HepG2 (cell line): ENCODE data around the gene PTH1R. TPM values are rescaled to one million over a fixed set of nuclear protein-coding genes. Genes with fewer than 3 reads are reported as not detected.

Experiments
- ATAC-seq: fragments of 200-7000 bp; cut with Tn5 transposase; 3 replicates; pipeline ENCODE4 v1.9.1; 2020; ENCODE audit warnings: mild to moderate bottlenecking, moderate library complexity
- BruUV-seq: library from RNA; stranded (reverse); fragments of 400-500 nt; replicated peaks from 2 replicates; lab custom pipeline; 2021; lab: Mats Ljungman, UMichigan
- CTCF ChIA-PET: fragments of 300-600 bp; formaldehyde crosslinking; extraction: SDS; loops from one replicate; lab custom pipeline; 2021; ENCODE audit warnings: low total read pairs, inconsistent platforms, low intra/inter-chr PET ratio; lab: Yijun Ruan, JAX
- POLR2A ChIA-PET: fragments of 350-600 bp; sonication (Branson Sonifier 250); formaldehyde crosslinking; loops from one replicate; lab custom pipeline; 2020; ENCODE audit warnings: antibody characterized with exemption, inconsistent platforms; lab: Yijun Ruan, JAX
- DNase-seq: peaks from one replicate; pipeline ENCODE4 v3.0.0-alpha.2; 2015; ENCODE audit warnings: low spot score
- FAIRE-seq: peaks from 3 replicates; lab custom pipeline; 2011; peaks lifted over from hg19 to GRCh38; lab: Jason Lieb, UNC
- H2AFZ ChIP-seq: one replicate; pipeline ENCODE4 v1.6.1; 2011; ENCODE audit warnings: low read length, inconsistent platforms
- H3K27ac ChIP-seq: fragments of 300-600 bp; 3 replicates; pipeline ENCODE4 v1.8.0; 2011; ENCODE audit warnings: mixed run types, mild to moderate bottlenecking, mixed read lengths, low read length, inconsistent platforms; ENCODE audit not compliant: insufficient read depth; ENCODE audit errors: extremely low read length
- H3K27me3 ChIP-seq, 2 experiments: fragments of 200-600 bp in 1 of 2; 2 replicates in 1 of 2; 3 replicates in 1 of 2; pipeline versions ENCODE4 v1.6.0 to v1.8.0; 2011; ENCODE audit warnings: low read length in 2 of 2, mild to moderate bottlenecking in 2 of 2, moderate library complexity in 2 of 2, inconsistent platforms in 1 of 2; ENCODE audit not compliant: insufficient read depth in 2 of 2, control insufficient read depth in 1 of 2
- H3K36me3 ChIP-seq, 2 experiments: fragments of 200-600 bp in 1 of 2; replicated peaks in 1 of 2; 2 replicates in 1 of 2; 3 replicates in 1 of 2; pipeline versions ENCODE4 v1.5.1 to v1.8.0; 2011; ENCODE audit warnings: low read length in 2 of 2, inconsistent platforms in 1 of 2; ENCODE audit not compliant: insufficient read depth in 2 of 2, control insufficient read depth in 1 of 2
- H3K4me1 ChIP-seq: 2 replicates; pipeline ENCODE4 v1.5.1; 2012; ENCODE audit warnings: low read length, inconsistent platforms; ENCODE audit not compliant: insufficient read depth
- H3K4me2 ChIP-seq: 2 replicates; pipeline ENCODE4 v1.6.0; 2011; ENCODE audit warnings: low read depth, low read length, inconsistent platforms
- H3K4me3 ChIP-seq, 3 experiments: fragments of 200-600 bp in 1 of 3; sonication (generic), shearing (Covaris generic) in 1 of 3; replicated peaks in 1 of 3; 2 replicates each; pipeline ENCODE4 v1.5.1; 2011 to 2016; ENCODE audit warnings: low read length in 3 of 3, inconsistent platforms in 2 of 3, low read depth in 2 of 3, mild to moderate bottlenecking in 2 of 3, control low read depth in 1 of 3, mixed read lengths in 1 of 3; ENCODE audit not compliant: insufficient read depth in 1 of 3
- H3K79me2 ChIP-seq: one replicate; pipeline ENCODE4 v1.6.1; 2011; ENCODE audit warnings: low read length, inconsistent platforms; ENCODE audit not compliant: insufficient read depth
- H3K9ac ChIP-seq: 2 replicates; pipeline ENCODE4 v1.6.0; 2011; ENCODE audit warnings: mild to moderate bottlenecking, low read depth, low read length, inconsistent platforms; ENCODE audit not compliant: insufficient read depth
- H3K9me3 ChIP-seq: 2 replicates; pipeline ENCODE4 v1.5.1; 2012; ENCODE audit warnings: mild to moderate bottlenecking, low read length
- H4K20me1 ChIP-seq: 2 replicates; pipeline ENCODE4 v1.6.0; 2011; ENCODE audit warnings: inconsistent platforms, mild to moderate bottlenecking, low read length, moderate library complexity; ENCODE audit not compliant: insufficient read depth
- EZH2 ChIP-seq: conservative IDR thresholded peaks from 2 replicates; pipeline ENCODE4 v1.6.1; 2012; ENCODE audit warnings: mild to moderate bottlenecking, low read depth, low read length, moderate library complexity
- HOXA9 ChIP-seq: sonication (generic); formaldehyde crosslinking; IDR thresholded peaks from 2 replicates; pipeline ENCODE4 v1.8.1; 2022; ENCODE audit warnings: missing genetic modification reagents, mild to moderate bottlenecking, moderate library complexity, borderline replicate concordance
- MAFF ChIP-seq: IDR thresholded peaks from 2 replicates; pipeline ENCODE4 v1.6.1; 2011; ENCODE audit warnings: low read depth, low read length, improper control_type of control experiment
- NCOA1 ChIP-seq: sonication (generic); formaldehyde crosslinking; IDR thresholded peaks from 2 replicates; pipeline ENCODE4 v1.9.0; 2021; ENCODE audit warnings: missing genetic modification reagents
- SETDB1 ChIP-seq: sonication (generic); formaldehyde crosslinking; IDR thresholded peaks from 2 replicates; pipeline ENCODE4 v1.5.1; 2020; ENCODE audit warnings: missing genetic modification reagents, mild to moderate bottlenecking, borderline replicate concordance
- SIX4 ChIP-seq: sonication (generic); formaldehyde crosslinking; IDR thresholded peaks from 2 replicates; pipeline ENCODE4 v1.4.0; 2020; ENCODE audit warnings: missing genetic modification reagents
- STAT5B ChIP-seq: sonication (generic); formaldehyde crosslinking; IDR thresholded peaks from 2 replicates; pipeline ENCODE4 v1.4.0; 2020; ENCODE audit warnings: missing genetic modification reagents
- SUZ12 ChIP-seq: fragments of 150-350 bp; IDR thresholded peaks from 2 replicates; pipeline ENCODE4 v1.6.1; 2014; ENCODE audit warnings: low read depth, low read length
- ZBTB1 ChIP-seq: sonication (generic); formaldehyde crosslinking; IDR thresholded peaks from 2 replicates; pipeline ENCODE4 v1.4.0; 2020; ENCODE audit warnings: missing genetic modification reagents, borderline replicate concordance
- ZNF251 ChIP-seq: sonication (generic); formaldehyde crosslinking; IDR thresholded peaks from 2 replicates; pipeline ENCODE4 v1.9.0; 2021; ENCODE audit warnings: mild to moderate bottlenecking, missing genetic modification reagents
- ZNF432 ChIP-seq: sonication (generic); formaldehyde crosslinking; IDR thresholded peaks from 2 replicates; pipeline ENCODE4 v1.5.0; 2020; ENCODE audit warnings: missing genetic modification reagents, mild to moderate bottlenecking, borderline replicate concordance
- ZNF501 ChIP-seq: sonication (generic); formaldehyde crosslinking; IDR thresholded peaks from 2 replicates; pipeline ENCODE4 v1.5.1; 2020; ENCODE audit warnings: mild to moderate bottlenecking, moderate library complexity, missing genetic modification reagents
- ZNF782 ChIP-seq: sonication (generic); formaldehyde crosslinking; IDR thresholded peaks from 2 replicates; pipeline ENCODE4 v1.4.0; 2020; ENCODE audit warnings: missing genetic modification reagents, mild to moderate bottlenecking, borderline replicate concordance
- ZSCAN12 ChIP-seq: sonication (generic); formaldehyde crosslinking; IDR thresholded peaks from 2 replicates; pipeline ENCODE4 v1.9.0; 2021; ENCODE audit warnings: mild to moderate bottlenecking, missing genetic modification reagents
- WGBS: methylation state at CpG from one replicate; pipeline ENCODE4 v1.1.6; 2017; ENCODE audit warnings: low lambda C conversion rate; 5-methylcytosine and 5-hydroxymethylcytosine counted together
- in situ Hi-C: cut with HindIII; loops from 2 replicates; pipeline ENCODE4 v1.10.0; 2017; ENCODE audit warnings: low pct_unique_long_range_greater_than_20kb; ENCODE audit not compliant: extremely low pct_ligation_motif_present
- intact Hi-C: fragments of 100-400 bp; cut with micrococcal nuclease; formaldehyde crosslinking; loops from one replicate; pipeline ENCODE4 v1.10.0; 2022; ENCODE audit not compliant: unreplicated experiment
- polyA plus RNA-seq, 8 experiments: library from polyadenylated mRNA; depleted of rRNA in 3 of 8; stranded (reverse) in 7 of 8; unstranded in 1 of 8; fragments of >200 nt; fragmentation: Illumina TruSeq in 4 of 8; extraction: Trizol in 4 of 8; gene quantifications; 2 replicates each; pipeline versions ENCODE4 v1.2.1 to v1.2.3, GENCODE V29; 2011 to 2016; ENCODE audit warnings: low read depth in 4 of 8, missing spikeins in 1 of 8, mixed read lengths in 1 of 8; ENCODE audit not compliant: insufficient read depth in 1 of 8
- total RNA-seq, 5 experiments: library from RNA; depleted of rRNA; stranded (reverse); fragments of >200 nt; fragmentation: Illumina TruSeq; extraction: Trizol; gene quantifications; 2 replicates each; pipeline ENCODE4 v1.2.3, GENCODE V29; 2016; ENCODE audit warnings: low read depth in 1 of 5
- TF ChIP-seq, protein P1 (sequence below): IDR thresholded peaks from 2 replicates; pipeline ENCODE4 v1.6.1; 2016; ENCODE audit warnings: low read depth, control low read depth
- TF ChIP-seq, protein P2 (sequence below): sonication (generic); formaldehyde crosslinking; IDR thresholded peaks from 2 replicates; pipeline ENCODE4 v1.4.0; 2020; ENCODE audit warnings: missing genetic modification reagents, borderline replicate concordance
- TF ChIP-seq, protein P3 (sequence below): sonication (generic); formaldehyde crosslinking; IDR thresholded peaks from 2 replicates; pipeline ENCODE4 v1.4.0; 2020; ENCODE audit warnings: mild to moderate bottlenecking, missing genetic modification reagents
- TF ChIP-seq, protein P4 (sequence below): sonication (generic); formaldehyde crosslinking; IDR thresholded peaks from 2 replicates; pipeline ENCODE4 v1.4.0; 2020; ENCODE audit warnings: missing genetic modification reagents

The PTH1R gene
- total and polyA plus RNA-seq, 2 of the 13 experiments (the other 11 are each of a cell fraction or from before 2014, with no cell fraction given) = not detected

DNA sequence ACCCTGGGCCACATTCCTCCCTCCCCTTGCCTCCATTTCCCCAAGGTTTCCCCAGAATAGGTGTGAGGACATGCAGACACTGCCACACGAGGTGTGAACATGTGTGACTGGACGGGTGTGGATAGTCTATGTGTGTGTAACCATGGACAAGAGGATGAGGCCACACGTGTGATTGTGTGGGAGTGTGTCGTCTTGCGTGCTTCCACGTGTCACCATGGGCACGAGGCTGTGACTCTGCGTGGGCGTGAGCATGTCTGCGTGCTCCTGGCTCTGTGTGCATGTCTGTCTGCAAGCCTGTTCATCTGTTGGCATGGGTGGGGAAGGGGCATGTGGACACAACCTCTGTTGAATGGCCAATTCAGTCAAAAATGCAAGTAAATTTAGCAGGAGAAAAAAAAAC is 8.1 kb upstream of the PTH1R start:
- ChIA-PET CTCF (no interaction called here), POLR2A (no interaction called here)
- Histone ChIP-seq H3K36me3 (no peaks in the 10 kb centered on the region), H4K20me1 (no peaks in the 10 kb centered on the region), H3K9ac (no peak overlapping the region), H3K4me3 (no peak overlapping the region), H3K27me3 (peaks cover 4 to 36% of the 10 kb centered on the region in 2 experiments; a peak in 4 of 5 replicates), H3K9me3 (no peaks in the 10 kb centered on the region), H3K27ac (no peak overlapping the region), H3K4me2 (peak overlapping the region; percentile 44; the same call in 1 of the 2 replicates), H3K4me1 (peaks cover 32% of the 10 kb centered on the region), H2AFZ (no peak overlapping the region), H3K79me2 (no peaks in the 10 kb centered on the region)
- intact Hi-C loops = no loop called here
- in situ Hi-C loops = loop anchor here (5.0 kb wide), 1 partner anchor 38 kb away; no protein-coding TSS in a partner anchor
- BruUV-seq = no TSS peak
- ATAC-seq = no peak
- FAIRE-seq = no peak
- DNase-seq = no peak
- 49% methylated on average over 9 of the region's 10 CpGs for WGBS
- TF ChIP-seq, protein P1, sequence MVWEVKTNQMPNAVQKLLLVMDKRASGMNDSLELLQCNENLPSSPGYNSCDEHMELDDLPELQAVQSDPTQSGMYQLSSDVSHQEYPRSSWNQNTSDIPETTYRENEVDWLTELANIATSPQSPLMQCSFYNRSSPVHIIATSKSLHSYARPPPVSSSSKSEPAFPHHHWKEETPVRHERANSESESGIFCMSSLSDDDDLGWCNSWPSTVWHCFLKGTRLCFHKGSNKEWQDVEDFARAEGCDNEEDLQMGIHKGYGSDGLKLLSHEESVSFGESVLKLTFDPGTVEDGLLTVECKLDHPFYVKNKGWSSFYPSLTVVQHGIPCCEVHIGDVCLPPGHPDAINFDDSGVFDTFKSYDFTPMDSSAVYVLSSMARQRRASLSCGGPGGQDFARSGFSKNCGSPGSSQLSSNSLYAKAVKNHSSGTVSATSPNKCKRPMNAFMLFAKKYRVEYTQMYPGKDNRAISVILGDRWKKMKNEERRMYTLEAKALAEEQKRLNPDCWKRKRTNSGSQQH (CRISPR knock-in tag) = no peak
- TF ChIP-seq, protein P2, sequence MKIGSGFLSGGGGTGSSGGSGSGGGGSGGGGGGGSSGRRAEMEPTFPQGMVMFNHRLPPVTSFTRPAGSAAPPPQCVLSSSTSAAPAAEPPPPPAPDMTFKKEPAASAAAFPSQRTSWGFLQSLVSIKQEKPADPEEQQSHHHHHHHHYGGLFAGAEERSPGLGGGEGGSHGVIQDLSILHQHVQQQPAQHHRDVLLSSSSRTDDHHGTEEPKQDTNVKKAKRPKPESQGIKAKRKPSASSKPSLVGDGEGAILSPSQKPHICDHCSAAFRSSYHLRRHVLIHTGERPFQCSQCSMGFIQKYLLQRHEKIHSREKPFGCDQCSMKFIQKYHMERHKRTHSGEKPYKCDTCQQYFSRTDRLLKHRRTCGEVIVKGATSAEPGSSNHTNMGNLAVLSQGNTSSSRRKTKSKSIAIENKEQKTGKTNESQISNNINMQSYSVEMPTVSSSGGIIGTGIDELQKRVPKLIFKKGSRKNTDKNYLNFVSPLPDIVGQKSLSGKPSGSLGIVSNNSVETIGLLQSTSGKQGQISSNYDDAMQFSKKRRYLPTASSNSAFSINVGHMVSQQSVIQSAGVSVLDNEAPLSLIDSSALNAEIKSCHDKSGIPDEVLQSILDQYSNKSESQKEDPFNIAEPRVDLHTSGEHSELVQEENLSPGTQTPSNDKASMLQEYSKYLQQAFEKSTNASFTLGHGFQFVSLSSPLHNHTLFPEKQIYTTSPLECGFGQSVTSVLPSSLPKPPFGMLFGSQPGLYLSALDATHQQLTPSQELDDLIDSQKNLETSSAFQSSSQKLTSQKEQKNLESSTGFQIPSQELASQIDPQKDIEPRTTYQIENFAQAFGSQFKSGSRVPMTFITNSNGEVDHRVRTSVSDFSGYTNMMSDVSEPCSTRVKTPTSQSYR (CRISPR knock-in tag) = no peak
- TF ChIP-seq, protein P3, sequence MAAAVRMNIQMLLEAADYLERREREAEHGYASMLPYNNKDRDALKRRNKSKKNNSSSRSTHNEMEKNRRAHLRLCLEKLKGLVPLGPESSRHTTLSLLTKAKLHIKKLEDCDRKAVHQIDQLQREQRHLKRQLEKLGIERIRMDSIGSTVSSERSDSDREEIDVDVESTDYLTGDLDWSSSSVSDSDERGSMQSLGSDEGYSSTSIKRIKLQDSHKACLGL (CRISPR knock-in tag) = no peak
- TF ChIP-seq SUZ12 (no peak), ZBTB1 (CRISPR knock-in tag) (no peak), NCOA1 (CRISPR knock-in tag) (no peak), ZNF432 (no peak), HOXA9 (CRISPR knock-in tag) (no peak), ZNF501 (CRISPR knock-in tag) (no peak), EZH2 (no peak), STAT5B (CRISPR knock-in tag) (no peak), ZNF782 (CRISPR knock-in tag) (peak; percentile 58; the same call in 1 of the 2 replicates), MAFF (no peak), ZSCAN12 (no peak), SIX4 (CRISPR knock-in tag) (no peak), SETDB1 (CRISPR knock-in tag) (no peak), ZNF251 (CRISPR knock-in tag) (0 out of 2 replicates have a peak, but pooled peaks have one; percentile 46)
- TF ChIP-seq, protein P4, sequence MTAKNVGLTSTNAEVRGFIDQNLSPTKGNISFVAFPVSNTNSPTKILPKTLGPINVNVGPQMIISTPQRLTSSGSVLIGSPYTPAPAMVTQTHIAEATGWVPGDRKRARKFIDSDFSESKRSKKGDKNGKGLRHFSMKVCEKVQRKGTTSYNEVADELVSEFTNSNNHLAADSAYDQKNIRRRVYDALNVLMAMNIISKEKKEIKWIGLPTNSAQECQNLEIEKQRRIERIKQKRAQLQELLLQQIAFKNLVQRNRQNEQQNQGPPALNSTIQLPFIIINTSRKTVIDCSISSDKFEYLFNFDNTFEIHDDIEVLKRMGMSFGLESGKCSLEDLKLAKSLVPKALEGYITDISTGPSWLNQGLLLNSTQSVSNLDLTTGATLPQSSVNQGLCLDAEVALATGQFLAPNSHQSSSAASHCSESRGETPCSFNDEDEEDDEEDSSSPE (CRISPR knock-in tag) = no peak
